Mononuclear cell (primary cell): ENCODE data around the gene ZFR2. TPM values are rescaled to one million over a fixed set of nuclear protein-coding genes. Genes with fewer than 3 reads are reported as not detected.
"Not testable (repeated sequence)": the region's sequence is repeated elsewhere in the genome, so short reads cannot be mapped to it uniquely, and the experiment has no call there.

Experiments
- H3K27me3 ChIP-seq: 2 replicates; pipeline ENCODE4 v1.6.0; 2011; ENCODE audit warnings: low read length, control low read depth; ENCODE audit not compliant: insufficient read depth
- H3K4me1 ChIP-seq: 2 replicates; pipeline ENCODE4 v1.5.1; 2011; ENCODE audit warnings: mild to moderate bottlenecking, low read length, control low read depth; ENCODE audit not compliant: insufficient read depth
- H3K4me3 ChIP-seq: 2 replicates; pipeline ENCODE4 v1.5.1; 2011; ENCODE audit warnings: mild to moderate bottlenecking, low read length, moderate library complexity
- H3K9me3 ChIP-seq: 2 replicates; pipeline ENCODE4 v1.5.1; 2011; ENCODE audit warnings: low read depth, mild to moderate bottlenecking, control low read depth, low read length
- total RNA-seq: library from RNA; depleted of rRNA; stranded (reverse); fragments of >200 nt; gene quantifications from one replicate; pipeline ENCODE4 v1.2.3, GENCODE V29; 2012

The ZFR2 gene
- total RNA-seq, 1 donor, result 0.21 TPM

- H3K4me1 ChIP-seq, result peaks cover 28% of the 10 kb centered on the region
Measured at GRCh38 chr19:3818466-3818865, 50.4 kb downstream of the ZFR2 start.

DNA sequence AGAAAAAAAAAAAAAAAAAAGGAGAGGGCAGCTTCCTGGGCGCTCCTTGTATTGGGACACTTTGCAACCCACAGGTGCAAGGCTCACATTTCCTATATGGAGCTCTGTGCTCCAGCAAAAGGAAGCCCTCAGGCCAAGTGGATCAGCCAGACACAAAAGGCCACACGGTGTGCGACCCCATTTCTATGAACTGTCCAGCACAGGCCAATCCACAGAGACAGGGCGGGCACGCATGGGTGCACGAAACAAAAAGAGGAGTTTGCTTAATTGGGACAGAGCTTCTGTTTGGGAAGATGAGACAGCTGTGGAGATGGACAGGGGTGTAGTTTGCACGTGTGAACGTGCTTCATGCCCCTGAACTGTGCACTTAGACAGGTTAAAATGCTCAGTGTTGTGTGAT, 51.1 kb downstream of the ZFR2 start:
- Histone ChIP-seq H3K9me3 (no peaks in the 10 kb centered on the region), H3K27me3 (no peaks in the 10 kb centered on the region), H3K4me3 (no peak overlapping the region), H3K4me1 (peaks cover 35% of the 10 kb centered on the region)

More at GRCh38 chr19:3818466-3818865, 50.4 kb downstream of the ZFR2 start:
- Histone ChIP-seq H3K9me3 (no peaks in the 10 kb centered on the region), H3K27me3 (no peaks in the 10 kb centered on the region), H3K4me3 (no peak overlapping the region)

- Histone ChIP-seq H3K4me3 (no peak overlapping the region), H3K4me1 (peaks cover 41% of the 10 kb centered on the region), H3K9me3 (no peaks in the 10 kb centered on the region), H3K27me3 (no peaks in the 10 kb centered on the region)
Measured at GRCh38 chr19:3816566-3817218, 52.1 kb downstream of the ZFR2 start.

DNA sequence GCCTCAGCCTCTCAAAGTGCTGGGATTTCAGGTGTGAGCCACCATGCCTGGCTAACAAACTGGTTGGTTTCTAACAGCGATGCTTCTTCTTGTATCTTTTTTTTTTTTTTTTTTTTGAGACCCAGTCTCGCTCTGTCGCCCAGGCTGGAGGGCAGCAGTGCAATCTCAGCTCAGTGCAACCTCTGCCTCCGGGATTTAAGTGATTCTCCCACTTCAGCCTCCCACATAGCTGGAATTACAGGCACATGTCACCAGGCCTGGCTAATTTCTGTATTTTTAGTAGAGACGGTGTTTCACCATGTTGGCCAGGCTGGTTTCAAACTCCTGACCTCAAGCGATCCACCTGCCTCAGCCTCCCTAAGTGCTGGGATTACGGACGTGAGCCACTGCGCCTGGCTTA, 52.7 kb downstream of the ZFR2 start:
- H3K9me3 ChIP-seq, H3K4me3 ChIP-seq, H3K27me3 ChIP-seq: not testable (repeated sequence)
- H3K4me1 ChIP-seq, result peaks cover 43% of the 10 kb centered on the region

DNA sequence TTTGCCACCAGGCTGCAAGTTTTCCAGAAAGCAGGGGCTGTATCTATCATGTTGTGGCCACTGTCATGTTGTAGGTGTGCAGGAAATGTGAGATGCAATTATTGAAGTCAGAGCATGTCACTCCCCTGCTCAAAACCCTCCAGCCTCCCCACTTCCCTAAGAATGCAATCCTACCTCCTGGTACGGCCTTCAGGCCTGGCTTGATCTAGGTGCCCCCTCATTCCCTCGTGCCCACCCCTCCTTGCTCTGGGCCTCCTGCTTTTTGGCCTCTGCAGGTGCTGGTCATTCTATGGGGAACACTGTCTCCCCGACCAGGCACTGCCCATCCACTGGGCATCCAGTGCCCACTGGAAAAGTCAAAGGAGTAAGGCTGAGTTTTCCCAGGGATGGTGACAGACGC, 54.2 kb downstream of the ZFR2 start:
- peaks cover 51% of the 10 kb centered on the region for H3K4me1 ChIP-seq
- H3K9me3 ChIP-seq, result no peaks in the 10 kb centered on the region
- H3K27me3 ChIP-seq, result no peaks in the 10 kb centered on the region
- H3K4me3 ChIP-seq, result no peak overlapping the region

DNA sequence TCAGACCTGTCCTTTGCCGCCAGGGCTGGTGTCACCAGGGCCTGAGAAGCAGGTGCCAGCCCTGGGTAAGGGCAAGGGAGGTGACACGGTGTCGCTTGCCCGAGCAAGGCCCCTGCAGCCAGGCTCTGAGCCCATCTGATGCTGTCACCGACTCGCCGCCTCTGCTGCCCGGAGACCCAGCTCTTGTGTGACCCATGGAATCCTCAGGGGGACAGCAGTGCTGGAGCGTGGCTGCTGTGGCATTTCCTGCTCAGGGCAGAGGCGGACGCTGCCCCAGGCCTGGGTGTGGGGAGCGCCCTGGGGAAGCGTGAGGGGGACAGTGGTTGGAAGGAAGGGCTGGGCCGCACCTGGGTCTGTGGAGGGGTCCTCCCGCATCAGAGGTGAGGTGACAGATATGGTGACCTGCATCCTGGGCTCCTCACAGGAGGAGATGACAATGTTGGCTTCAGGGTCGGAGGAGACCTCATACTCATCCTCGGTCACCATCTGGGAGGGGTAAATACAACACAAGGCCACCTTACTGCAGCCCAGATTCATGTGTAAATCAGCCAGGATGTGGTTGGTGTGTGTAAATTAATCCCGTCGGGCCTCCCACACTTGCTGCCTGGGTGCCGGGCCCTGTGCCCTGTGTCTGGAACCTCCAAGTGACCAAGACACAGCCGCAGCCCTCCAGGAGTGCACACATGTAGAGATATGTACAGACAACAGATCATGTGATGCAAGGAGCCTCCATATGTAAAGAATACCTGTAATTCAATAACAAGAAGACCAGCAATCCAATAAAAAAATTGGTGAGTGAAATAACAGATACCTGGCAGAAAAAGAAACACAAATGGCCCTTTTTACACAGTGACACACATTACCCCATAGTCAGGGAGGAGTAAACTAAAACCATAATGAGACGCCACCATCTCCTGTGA, 55.1 kb downstream of the ZFR2 start:
- Histone ChIP-seq H3K9me3 (no peaks in the 10 kb centered on the region), H3K27me3 (no peaks in the 10 kb centered on the region), H3K4me3 (no peak overlapping the region), H3K4me1 (peaks cover 50% of the 10 kb centered on the region)

- Histone ChIP-seq H3K4me1 (peaks cover 42% of the 10 kb centered on the region), H3K27me3 (no peaks in the 10 kb centered on the region), H3K9me3 (no peaks in the 10 kb centered on the region), H3K4me3 (no peak overlapping the region)
Measured at GRCh38 chr19:3810708-3811355, 58.0 kb downstream of the ZFR2 start.

DNA sequence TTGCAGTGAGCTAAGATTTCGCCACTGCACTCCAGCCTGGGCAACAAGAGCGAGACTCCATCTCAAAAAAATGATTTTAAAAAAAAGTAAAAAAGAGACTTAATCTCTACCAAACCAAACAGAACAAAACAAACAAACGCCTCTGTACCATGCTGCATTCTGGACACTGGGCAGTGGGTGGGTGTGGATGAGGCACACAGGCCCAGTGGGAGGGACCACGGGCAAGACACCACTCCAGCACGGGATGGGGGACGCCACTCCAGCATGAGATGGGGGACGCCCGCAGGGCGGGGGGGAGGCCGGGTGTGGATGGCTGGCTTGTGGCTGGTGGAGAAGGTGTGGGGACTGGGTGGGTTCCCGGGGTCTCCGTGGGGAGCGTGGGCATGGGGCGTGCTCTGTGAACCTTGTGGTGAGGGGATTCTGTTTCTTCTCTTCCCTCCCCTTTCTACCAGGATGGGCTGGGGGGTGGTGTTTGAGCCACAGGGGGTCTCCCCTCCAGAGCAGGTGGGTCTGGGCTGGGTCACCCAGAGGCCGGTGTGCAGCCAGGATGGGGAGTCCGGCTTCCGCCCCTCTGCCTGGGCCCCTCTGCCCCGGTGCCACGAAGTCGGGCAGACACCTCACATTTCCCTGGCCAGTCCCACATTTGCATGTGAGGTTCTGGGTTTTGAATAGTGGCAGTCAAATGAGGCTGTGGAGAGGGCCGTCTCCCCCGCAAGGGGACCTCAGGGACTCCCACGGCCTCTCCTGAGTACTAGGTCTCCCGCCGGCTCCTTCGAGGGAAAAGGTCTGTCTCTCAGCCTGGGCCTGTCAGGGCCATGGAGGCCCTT, 58.7 kb downstream of the ZFR2 start:
- H3K4me3 ChIP-seq, result no peak overlapping the region
- H3K27me3 ChIP-seq, result no peaks in the 10 kb centered on the region
- H3K9me3 ChIP-seq, result no peaks in the 10 kb centered on the region
- peaks cover 42% of the 10 kb centered on the region for H3K4me1 ChIP-seq

DNA sequence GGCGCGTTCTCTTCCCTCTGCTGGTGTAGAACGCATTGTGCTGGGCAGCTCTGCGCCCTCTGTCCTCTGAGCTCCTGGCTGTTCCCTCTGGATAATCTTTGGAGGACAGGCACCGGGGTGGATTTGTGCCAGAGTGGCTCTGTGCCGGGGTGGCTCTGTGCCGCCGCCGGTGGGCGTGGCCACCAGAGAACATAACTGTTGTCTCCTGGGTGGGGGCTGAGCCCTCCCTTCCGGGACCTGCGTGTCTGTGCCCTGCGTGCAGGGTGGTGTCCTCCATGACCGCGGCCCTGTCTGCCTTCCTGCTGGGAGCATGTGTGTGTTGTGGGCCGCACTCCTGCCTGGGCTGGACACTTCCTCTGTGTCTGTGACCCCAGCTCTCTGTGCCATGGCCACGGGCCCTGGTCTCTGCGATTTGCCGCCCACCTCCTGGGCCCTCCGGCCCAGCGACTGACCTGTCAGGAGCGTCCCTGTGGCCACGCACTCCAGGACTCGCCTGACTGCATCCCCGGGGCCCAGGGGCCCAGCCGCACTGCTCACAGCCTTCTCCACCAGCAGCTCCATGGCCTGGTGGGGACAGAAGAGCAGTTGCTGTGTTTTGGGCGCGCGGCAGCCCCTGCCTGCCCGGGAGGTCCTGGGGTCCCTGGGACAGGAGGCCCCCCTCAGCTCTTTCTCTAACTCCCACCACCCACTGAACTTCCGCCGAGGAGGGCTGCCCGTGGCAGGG, 60.3 kb downstream of the ZFR2 start:
- Histone ChIP-seq H3K4me1 (peaks cover 28% of the 10 kb centered on the region), H3K4me3 (no peak overlapping the region), H3K27me3 (no peaks in the 10 kb centered on the region), H3K9me3 (no peaks in the 10 kb centered on the region)

DNA sequence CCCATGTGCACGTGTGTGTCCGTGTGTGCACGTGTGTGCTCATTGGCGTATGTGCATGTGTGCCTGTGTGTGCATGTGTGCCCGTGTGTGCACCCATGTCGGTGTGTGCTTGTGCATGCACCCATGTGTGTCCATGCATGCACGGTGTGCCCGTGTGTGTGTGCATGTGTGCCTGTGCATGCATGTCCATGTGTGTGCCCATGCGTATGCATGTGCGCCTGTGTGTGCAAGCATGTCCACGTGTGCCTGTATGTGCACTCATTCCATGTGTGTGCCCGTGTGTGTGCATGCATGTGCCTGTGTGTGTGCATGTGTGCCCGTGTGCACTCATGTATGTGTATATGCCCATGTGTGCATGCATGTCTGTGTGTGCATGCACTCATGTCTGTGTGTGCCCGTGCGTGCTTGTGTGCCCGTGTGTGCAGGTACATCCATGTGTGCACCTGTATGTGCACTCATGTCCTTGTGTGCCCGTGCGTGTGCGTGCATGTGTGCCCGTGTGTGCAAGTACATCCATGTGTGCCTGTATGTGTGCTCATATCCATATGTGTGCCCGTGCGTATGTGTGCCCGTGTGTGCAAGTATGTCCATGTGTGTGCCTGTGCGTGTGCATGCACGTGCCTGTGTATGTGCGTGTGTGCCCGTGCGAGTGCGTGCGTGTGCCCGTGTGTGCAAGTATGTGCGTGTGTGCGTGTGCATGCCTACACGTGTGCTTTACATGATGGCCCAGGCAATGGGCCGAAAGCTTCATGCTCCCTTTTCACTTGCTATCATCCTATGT, 61.1 kb downstream of the ZFR2 start:
- Histone ChIP-seq H3K9me3 (no peaks in the 10 kb centered on the region), H3K4me1 (peaks cover 20% of the 10 kb centered on the region), H3K27me3 (no peaks in the 10 kb centered on the region), H3K4me3 (no peak overlapping the region)

- Histone ChIP-seq H3K9me3 (no peaks in the 10 kb centered on the region), H3K27me3 (no peaks in the 10 kb centered on the region), H3K4me3 (no peak overlapping the region), H3K4me1 (peaks cover 14% of the 10 kb centered on the region)
Measured at GRCh38 chr19:3807131-3807480, 61.7 kb downstream of the ZFR2 start.

GRCh38 chr19:3805859-3806258, 63.0 kb downstream of the ZFR2 start:
- H3K9me3 ChIP-seq, result no peaks in the 10 kb centered on the region
- peaks cover 4% of the 10 kb centered on the region for H3K27me3 ChIP-seq
- H3K4me3 ChIP-seq, result no peak overlapping the region
- peaks cover 18% of the 10 kb centered on the region for H3K4me1 ChIP-seq

DNA sequence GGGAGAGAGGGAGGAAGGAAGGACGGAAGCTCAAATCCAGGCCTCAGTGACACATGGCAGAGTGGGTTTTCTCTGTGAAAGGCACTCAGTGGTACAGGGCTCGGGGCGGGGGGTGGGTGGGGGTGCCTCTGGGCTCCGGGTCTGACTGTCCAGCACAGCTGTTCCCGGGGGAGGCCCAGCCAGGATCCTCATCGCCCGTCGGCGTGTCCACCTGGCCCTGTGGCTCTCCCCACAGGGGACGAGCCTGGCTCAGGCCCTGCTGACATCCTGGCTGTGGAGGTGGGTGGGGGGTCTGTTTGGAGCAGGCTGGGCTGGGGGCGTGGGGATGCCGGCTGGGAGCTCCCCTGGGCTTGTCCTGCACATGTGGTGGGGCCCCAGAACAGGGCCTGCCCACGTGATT, 64.4 kb downstream of the ZFR2 start:
- no peaks in the 10 kb centered on the region for H3K9me3 ChIP-seq
- H3K4me3 ChIP-seq, result no peak overlapping the region
- peaks cover 13% of the 10 kb centered on the region for H3K4me1 ChIP-seq
- H3K27me3 ChIP-seq, result peaks cover 6% of the 10 kb centered on the region

DNA sequence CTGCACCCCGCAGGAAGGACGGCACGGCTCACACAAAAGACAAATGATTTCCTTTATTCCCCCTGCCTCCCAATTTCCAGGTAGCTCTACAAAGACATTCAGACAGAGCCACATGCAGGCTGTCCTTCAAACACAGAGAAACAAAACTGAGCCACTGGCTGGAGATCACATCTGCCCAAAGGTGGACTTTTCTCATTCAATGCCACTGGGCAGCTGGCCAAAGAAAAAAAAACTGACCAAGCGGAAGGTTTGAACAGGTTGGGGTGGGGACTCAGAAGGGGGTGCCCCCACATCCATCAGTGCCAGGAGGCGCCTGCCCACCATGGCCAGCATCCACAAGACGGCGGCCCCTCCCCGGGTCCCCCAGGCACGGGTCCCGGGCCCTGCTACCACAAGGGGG, 64.9 kb downstream of the ZFR2 start:
- Histone ChIP-seq H3K9me3 (no peaks in the 10 kb centered on the region), H3K27me3 (peaks cover 6% of the 10 kb centered on the region), H3K4me3 (no peak overlapping the region), H3K4me1 (peaks cover 17% of the 10 kb centered on the region)
